NCI-H146 (cell line): Measurements from ENCODE around the gene ST3GAL3.

Experiments used
- DNase-seq: peaks from one replicate; lab custom pipeline; 2025; lab: John Stamatoyannopoulos, UW

The ST3GAL3 gene

DNA sequence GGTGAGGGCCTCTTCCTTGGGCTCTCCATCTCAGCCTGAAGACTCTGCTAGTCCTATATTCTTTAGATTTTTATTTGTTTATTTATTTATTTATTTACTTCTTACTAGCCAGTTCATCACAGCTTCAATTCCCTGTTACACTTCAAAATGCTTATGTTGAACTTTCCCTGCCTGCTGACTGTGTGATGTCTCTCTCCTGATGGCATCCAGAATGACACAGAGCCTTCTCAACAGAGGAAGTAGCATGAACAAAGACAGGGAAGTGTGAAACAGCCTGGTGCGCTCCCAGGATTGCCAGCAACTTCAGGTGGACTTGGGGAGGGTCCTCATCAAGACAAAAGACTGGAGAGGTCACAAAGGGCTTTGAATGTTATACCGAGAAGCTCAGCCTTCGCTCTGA is 235.1 kb downstream of the ST3GAL3 start:
- DNase-seq, result no peak

DNA sequence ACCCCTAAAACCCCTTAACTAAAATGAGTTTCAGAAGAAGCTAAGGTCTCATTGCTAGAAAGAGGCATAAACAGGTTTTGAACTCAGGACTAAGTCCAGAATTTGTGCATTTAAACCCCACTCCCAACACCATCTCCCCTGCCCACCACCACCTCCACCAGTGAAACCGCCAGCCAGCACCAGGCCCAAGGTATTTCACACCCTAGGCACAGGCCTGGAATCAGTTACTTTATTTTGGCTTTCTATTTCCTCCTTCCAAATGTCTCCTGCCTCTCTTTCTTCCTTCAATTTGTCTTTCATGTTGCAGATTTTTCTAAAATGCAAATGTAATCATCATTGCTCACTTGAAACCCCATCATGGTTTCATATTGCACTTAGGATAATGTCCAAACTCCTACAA is 237.5 kb downstream of the ST3GAL3 start:
- no peak for DNase-seq

DNA sequence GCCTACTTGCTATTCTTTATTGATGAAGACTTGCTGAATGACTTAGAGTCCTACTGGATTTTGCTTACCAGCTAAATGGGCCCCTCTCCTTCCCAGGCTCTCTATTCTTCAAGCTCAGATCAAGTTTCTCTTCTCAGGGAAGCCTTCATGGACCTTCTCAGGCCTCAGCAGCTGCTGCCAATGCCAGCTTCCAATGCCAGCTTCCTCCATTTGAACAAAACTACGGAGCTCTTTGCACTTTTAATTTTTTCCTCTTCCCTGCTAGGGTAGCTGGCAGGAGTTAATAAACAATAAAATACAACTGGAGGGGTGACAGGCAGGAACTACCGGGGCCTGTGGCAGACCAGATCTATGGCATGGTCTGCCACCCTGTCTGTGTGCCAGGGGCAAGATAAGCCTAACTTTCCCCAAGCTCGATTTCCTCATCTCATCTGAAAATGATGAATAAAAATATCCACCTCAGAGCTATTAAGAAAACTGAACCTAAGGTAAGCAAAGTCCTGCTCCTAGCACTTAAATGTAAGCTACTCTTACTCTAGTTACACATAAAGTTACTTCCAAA is 238.4 kb downstream of the ST3GAL3 start:
- DNase-seq, result no peak

DNA sequence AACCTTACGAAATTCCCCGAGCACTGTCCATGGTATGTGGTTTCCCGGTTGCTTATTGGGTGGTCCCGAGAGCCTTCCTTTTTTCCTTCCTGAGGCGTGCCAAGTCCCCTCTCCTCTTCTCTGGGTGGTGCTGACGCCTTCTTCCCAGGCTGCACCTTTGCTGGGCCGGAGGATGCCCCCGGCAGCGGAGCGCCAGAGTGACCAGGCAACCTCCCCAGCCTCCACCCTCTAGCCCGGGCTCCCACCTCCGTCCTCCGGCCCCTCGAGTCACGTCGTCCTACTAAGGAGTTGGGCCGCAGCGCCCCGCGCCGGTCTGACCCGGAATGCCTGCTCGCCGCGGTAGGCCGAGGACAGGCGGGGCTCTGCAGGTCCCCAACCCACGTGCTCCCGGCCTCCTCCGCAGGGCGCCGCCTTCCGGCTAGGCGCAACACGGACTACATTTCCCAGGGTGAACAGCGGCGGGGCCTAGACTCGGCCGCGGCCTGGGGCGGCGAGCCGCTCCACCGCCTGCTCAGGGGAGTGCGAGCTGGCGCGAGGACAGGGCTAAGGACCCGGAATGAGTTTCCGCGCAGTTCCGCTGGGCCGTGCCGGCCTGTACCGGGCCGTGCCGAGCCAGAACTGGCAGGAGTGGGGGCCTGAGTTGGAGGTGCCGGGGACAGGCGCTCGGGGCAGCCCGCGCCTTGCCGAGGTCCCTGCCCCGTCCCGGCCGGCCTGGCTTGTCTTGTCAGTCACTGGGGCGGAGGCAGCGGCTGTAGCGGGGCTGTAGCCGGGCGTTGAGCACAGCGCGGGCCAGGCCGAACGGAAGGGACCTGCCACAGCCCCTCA is 239.1 kb downstream of the ST3GAL3 start, which contains the start of gene IPO13:
TSS of gene IPO13 (plus strand) at position 715 of the 825 bp plus-strand sequence. CDS start 651 bp downstream, outside the sequence.
- peak; percentile 89 for DNase-seq

DNA sequence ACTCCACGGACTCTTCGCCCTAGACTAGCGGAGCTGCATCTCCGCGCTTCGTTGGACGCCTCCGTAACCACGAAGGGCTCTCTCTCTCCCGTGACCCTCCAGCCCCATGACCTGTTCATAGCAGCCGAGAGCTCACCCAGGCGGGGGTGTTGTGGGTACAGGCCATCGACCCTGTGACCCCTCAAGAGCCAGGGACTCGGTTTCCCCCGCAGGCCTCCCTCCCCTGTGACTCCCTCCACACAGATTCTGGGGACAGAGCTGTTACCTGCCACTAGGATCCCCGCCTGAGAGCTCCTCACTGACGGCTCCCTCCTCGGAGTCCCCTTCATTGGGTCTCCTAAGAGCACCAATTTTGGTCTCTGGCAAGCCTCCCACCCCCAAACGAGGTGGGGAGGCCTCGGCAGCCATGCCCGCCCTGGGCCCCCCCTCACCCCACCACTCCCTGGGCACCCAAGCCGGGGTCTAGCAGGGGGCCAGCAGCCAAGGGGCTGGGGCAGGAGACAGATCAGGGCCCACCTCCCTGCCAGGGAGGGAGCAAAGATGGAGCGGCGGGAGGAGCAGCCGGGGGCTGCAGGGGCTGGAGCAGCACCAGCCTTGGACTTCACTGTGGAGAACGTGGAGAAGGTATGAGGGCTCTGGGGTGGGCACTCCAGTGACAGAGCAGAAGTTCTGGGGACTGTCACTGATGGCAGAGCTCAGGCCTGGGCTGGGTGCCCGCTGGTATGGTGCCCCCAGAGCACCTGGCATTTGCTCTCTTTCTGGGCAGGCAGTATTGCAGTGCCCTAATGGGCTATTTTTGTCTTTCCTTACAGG is 239.9 kb downstream of the ST3GAL3 start:
- DNase-seq, result no peak

DNA sequence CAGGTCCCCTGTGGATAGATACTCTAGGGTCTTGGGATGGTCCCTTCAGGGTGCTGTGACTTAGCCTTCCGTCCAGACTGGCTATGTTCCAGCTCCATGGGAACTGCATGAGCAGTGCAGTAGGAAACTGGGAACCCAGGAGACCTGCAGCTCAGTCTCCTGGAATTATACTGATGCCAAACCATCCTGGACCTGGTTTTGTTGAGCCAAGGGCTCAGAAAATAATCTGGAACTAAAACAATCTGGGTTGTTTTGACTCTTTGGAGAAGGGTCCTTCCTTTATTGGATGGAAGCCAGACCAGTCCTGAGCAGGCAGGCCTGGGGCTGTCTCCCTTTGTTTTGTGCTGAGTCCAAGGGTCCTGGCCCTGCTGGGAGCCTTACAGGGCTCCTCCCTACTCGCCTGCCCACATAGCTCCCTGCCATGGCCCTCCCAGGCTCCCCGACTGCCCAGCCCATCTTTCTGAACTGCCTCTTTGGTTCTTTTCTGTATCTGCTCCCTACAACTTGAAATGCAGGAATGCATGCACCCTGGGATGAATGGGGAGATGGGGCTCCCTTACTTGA is 240.6 kb downstream of the ST3GAL3 start:
- DNase-seq, result no peak

DNA sequence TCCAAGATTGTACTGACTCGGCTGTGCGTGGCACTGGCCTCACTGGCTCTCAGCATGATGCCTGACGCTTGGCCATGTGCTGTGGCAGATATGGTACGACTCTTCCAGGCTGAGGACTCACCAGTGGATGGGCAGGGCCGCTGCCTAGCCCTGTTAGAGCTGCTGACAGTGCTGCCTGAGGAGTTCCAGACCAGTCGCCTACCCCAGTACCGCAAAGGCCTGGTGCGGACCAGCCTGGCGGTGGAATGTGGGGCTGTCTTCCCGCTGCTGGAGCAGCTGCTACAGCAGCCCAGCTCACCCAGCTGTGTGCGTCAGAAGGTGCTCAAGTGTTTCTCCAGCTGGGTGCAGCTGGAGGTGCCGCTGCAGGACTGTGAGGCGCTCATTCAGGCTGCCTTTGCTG is 242.3 kb downstream of the ST3GAL3 start:
- no peak for DNase-seq

DNA sequence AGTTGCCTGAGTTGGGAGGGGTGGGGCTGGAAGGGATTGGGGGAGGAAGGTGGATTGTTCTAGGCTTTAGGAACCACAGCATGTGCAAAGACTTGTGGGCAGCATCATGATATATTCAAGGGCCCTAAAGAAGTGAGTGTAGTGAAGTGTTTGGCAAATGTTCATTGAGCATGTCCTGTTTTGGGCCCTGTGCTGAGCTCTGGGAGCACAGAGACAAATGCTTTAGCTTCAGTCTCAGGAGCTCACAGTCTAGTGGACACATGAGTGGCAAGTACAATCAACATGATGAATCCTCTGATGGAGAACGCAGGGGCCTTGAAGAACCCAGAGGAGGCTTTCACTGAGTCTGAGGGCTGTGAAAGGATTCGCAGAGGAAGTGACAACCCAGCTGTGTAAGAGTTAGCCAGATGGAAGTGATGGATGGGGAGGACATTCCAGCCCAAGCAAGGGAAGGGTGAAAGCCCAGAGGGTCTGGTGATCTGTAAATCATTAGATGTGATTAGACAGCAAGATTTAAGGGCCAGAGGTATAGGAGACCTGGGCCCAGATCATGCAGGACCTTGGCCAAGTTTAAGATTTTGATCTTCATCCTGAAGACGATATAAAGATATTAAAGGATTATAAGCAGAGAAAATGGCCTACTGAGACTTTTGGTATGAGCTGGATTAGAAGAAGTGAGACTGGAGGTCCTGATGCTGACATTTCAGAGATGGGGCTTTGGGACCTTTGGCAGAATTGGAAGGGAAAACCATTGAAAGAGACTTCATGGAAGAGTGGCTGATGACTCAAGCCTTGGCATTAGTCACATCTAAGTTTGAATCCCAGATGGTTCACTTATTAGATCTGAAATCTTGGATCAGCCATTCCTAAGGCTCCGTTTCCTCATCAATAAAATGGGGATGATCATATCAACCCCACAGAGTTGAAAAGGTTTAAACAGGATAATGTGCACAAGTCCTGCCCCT is 244.0 kb downstream of the ST3GAL3 start:
- DNase-seq, result no peak

DNA sequence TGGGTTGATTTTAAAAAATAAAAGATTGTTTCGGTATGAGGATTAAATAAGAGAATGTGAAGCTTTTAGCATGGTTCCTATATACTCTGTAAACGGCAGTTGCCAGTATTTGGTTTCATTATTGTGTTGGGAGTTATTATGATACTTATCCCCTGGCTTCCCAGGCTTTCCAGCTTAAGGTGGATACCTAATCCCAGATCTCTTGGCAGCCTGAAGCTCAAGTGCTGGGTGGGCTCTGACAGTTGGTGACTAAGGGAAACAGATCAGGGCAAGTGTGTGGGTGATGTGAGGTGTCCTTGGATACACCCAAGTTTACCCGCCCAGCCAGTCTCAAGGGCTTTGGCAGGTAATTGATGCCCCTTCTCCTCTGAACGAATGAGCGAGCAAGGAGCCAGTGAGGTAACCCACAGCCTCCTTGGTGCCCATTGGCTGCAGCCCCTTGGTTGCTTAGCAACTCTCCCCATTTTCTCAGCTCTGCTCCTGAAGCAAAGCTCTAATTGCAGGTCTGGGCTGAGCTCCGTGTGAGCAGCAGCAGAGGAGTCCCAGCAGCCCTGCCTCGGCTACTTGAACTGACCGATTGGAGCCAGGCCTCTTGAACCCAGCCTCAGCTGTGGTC is 245.5 kb downstream of the ST3GAL3 start:
- DNase-seq, result no peak

DNA sequence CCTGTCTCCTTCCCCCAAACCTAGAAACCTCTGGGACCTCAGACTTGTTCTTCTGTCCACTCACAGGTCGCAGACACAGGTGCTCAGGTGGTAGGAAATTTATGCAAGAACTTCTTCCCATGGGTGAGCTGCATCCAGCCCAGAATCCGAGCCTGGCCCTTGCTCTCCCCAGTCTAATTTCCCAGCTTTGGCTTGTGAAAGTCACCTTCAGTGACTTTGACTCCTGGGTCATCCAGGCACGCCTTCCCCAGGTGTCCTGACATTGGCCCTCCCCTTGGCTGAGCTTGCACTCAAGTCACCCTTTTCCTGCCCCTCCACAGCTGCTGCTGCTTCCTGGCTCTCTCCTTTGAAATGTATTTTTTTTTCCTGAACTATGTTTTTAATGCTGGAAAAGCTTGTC is 246.0 kb downstream of the ST3GAL3 start:
- no peak for DNase-seq

DNA sequence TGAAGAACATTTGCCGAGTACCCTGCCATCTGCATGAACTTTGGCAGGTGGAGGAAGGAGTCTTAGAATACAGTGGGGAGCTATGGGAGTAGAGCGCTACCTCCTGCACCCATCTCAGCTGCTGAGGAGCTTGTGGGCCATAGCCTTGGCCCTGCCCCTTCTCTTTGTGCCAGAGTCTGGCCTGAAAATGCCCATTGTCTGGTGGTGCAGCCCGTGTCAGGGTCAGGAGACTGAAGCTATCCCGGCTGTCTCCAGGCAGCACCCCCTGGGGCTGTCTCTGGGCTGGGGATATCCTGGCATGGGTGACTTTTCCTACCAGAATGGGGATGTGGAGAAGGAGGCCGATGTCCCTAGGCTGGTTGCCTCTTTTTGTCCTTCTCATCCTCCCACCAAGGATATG is 246.7 kb downstream of the ST3GAL3 start:
- DNase-seq, result no peak

DNA sequence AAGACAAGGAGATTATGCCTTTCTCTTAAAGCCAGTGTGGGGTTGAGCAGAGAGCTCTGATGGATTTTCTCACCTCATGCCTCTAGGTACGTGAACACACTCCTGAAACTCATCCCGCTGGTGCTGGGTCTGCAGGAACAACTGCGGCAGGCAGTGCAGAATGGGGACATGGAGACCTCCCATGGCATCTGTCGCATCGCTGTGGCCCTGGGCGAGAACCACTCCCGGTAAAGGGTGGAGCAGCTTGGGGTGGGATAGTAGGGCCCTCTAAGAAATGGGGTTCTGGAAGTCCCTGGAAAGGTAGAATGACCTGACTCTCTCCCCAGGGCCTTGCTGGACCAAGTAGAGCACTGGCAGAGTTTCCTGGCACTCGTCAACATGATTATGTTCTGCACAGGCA is 248.9 kb downstream of the ST3GAL3 start:
- DNase-seq, result no peak

DNA sequence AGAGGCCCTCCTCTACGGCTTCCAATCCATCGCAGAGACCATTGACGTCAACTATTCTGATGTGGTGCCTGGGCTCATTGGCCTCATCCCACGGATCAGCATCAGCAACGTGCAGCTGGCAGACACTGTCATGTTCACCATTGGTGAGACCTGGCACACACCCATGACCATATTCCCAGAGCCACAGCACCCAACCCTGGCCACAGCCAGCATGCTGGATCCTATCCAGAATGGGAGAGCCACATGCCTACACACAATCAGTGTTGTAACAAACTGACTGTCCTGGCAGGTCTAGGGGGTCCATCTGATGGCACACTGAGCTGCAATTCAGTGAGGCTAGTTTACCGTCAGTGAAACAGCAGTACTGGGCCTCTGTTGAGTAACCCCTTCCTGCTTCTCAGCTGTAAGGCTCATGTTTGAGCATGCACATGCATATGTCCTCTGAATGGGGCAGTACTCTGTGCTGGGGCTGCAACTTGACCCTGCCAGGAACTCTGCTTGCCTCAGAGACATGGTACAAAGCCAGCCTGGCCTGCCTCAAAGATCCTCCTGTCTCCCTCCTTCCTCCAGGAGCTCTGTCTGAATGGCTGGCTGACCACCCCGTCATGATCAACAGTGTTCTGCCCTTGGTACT is 250.2 kb downstream of the ST3GAL3 start:
- DNase-seq, result no peak

DNA sequence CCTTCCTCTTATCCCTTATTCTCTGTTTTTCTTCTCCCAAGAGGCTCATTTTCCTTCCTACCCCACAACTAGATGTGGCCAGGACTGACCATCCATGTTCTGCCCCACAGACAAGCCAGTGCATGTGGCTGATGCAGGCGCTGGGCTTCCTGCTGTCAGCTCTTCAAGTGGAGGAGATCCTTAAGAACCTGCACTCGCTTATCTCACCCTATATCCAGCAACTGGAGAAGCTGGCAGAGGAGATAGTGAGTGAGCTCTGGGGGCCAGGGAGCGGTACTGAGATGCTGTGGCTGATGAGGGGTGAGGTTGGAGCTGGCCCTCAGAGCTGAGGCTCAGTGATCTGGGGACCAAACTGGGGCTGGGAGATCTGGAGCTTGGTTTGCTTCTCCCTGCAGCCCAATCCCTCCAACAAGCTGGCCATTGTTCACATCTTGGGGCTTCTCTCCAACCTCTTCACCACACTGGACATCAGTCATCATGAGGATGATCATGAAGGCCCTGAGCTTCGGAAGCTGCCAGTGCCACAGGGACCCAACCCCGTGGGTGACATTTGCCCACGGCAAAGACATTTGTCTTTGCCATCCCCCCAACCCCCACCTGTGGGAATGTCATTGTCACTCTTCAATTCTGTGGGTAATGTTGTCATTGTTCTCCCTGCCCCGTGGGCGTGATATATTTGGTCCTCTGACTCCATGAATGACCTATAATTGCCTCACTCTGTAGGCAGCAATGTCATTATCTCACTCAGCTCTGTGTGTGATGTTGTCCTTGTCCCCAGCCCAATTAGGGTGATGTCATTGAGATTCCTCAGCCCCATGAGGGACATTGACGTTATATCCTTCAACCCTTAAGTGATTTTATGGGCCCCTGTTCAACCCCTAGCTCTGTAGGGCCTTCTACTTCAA is 251.3 kb downstream of the ST3GAL3 start:
- DNase-seq, result peak; percentile 31

DNA sequence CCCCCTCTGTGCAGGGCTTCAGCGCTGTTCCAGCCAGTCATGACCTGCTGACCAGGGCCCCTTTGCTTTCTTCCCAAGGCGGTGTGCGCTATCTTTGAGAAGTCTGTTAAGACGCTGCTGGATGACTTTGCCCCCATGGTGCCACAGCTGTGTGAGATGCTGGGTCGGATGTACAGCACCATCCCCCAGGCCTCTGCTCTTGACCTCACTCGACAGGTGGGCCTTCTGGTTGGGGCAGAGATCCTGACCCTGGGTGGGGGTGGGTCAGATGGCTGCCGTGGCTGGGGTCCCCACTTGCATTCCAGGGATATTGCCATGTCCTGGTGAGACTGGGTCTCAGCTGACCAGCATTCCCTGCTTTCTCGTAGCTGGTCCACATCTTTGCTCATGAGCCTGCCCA is 253.5 kb downstream of the ST3GAL3 start:
- no peak for DNase-seq

DNA sequence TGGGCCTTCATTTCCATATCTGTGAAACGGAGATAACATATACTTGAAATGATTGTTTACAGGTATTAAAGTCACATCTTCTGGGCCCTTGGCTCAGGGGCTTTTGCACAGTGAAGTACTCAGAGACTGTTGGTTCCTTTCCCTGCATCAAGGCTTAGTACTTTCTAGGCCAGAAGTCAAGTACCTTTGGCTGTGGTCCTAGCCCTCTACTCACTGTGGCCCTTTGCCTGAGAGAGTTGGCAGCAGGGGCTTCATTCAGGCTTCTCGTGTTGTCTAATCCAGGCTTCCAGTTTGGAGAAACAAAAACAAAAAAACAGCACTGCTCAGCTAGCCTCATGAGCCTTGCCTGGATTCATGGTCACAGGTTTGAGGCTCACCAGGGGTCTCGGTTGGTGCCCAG is 254.4 kb downstream of the ST3GAL3 start:
- DNase-seq, result no peak

DNA sequence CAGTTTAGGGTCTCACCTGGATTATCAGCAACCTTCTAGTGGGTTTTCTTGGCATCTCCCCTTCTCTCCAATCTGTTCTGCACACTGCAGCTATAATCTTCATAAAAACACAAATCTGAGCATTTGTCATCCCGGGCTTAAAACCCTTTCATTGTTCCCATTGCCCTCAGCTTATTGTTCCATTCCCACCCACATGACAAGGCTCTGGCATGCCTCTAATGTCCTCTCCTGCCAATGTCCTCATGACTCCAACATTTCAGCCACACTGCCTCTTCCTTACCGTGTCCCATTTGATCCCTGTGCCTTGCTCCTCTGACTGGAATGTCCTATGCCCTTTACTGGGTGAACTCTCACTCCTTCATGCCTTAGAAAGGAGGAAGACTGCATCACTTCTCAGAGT is 255.0 kb downstream of the ST3GAL3 start:
- DNase-seq, result no peak

DNA sequence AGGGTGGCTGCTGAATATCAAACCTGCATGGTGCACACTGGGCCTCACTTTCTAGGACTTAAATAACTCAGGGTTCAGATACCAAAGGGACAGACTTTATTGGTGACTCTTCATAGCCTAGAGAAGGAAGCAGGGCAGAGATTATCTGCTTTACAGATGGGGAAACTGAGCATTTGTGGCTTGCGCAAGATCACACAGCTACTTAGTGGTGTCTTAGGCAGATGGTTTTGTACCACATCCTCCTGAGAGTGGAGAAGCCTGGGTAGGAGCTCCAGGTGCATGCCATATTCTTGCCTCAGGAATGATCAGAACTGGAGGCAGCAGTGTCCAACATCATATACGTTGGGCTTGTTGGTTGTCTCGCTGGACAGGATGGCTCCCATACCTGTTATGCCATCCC is 255.7 kb downstream of the ST3GAL3 start:
- DNase-seq, result no peak

DNA sequence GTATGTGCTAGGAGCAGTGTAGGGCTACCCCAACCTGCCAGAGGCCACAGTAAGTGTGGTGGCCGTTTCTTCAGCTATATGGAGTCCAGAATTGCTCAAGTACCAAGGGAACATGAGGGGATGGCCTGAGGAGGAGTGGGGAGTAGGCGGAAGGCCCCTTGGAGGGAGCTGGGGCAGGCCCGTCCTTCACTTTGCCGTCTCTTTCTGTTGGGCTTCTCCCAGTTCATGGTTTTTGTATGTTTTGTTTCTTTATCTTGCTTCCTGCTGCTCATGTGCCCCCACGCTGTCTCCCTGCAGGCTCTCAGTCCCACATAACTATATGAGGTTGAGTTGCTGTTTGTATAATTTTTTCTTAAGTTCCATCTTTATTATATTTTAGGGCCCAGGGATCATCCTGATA is 256.6 kb downstream of the ST3GAL3 start:
- DNase-seq, result no peak
